ENCODE data around the gene DNAH3. TPM values are rescaled to one million over a fixed set of nuclear protein-coding genes. Genes with fewer than 3 reads are reported as not detected.

DNAH3 gene
- total RNA-seq, 1 experiment from 2014 or later = 4.4 TPM

GRCh38 chr16:20971401-20971800, 179.2 kb downstream of the DNAH3 start:
- Mint-ChIP-seq H3K4me3 (ENCODE audit: unreplicated experiment) (no peak overlapping the region), H3K9me3 (ENCODE audit: unreplicated experiment) (no peaks in the 10 kb centered on the region), H3K36me3 (ENCODE audit: insufficient read depth, unreplicated experiment) (no peaks in the 10 kb centered on the region), H3K4me1 (ENCODE audit: low read depth, unreplicated experiment) (peaks cover 12% of the 10 kb centered on the region), H3K27me3 (ENCODE audit: insufficient read depth, unreplicated experiment) (no peaks in the 10 kb centered on the region), H3K27ac (ENCODE audit: unreplicated experiment) (no peak overlapping the region)
- ChIA-PET CTCF (interaction anchor here (0.7 kb wide), 1 partner anchor 114 kb away, joined by 3 read pairs; no protein-coding TSS in a partner anchor), POLR2A (no interaction called here)
- DNase-seq = no peak
- no TSS peak for BruUV-seq (replicated peaks)
- TF ChIP-seq, protein P1, sequence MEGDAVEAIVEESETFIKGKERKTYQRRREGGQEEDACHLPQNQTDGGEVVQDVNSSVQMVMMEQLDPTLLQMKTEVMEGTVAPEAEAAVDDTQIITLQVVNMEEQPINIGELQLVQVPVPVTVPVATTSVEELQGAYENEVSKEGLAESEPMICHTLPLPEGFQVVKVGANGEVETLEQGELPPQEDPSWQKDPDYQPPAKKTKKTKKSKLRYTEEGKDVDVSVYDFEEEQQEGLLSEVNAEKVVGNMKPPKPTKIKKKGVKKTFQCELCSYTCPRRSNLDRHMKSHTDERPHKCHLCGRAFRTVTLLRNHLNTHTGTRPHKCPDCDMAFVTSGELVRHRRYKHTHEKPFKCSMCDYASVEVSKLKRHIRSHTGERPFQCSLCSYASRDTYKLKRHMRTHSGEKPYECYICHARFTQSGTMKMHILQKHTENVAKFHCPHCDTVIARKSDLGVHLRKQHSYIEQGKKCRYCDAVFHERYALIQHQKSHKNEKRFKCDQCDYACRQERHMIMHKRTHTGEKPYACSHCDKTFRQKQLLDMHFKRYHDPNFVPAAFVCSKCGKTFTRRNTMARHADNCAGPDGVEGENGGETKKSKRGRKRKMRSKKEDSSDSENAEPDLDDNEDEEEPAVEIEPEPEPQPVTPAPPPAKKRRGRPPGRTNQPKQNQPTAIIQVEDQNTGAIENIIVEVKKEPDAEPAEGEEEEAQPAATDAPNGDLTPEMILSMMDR (IDR thresholded peaks at IDR 0.05; ENCODE audit: insufficient read depth in 1 of 2, low read depth in 1 of 2, low read length in 1 of 2, severe bottlenecking in 1 of 2, unreplicated experiment in 1 of 2) = no peak
- Histone ChIP-seq H3K4me1 (no peaks in the 10 kb centered on the region), H3K36me3 (ENCODE audit: control insufficient read depth, insufficient read depth, low read length) (no peaks in the 10 kb centered on the region), H3K27me3 (replicated peaks; ENCODE audit: control insufficient read depth, insufficient read depth, low read length) (no peaks in the 10 kb centered on the region), H3K9me3 (no peaks in the 10 kb centered on the region), H3K4me3 (ENCODE audit: low read depth, low read length) (no peak overlapping the region)
- intact Hi-C loops (cut with micrococcal nuclease; ENCODE audit: unreplicated experiment) = no loop called here

- H3K27ac Mint-ChIP-seq (ENCODE audit: unreplicated experiment) = no peak overlapping the region
- ChIA-PET CTCF (no interaction called here), POLR2A (interaction anchor here (0.5 kb wide), 1 partner anchor 59 kb away, joined by 3 read pairs; no protein-coding TSS in a partner anchor)
- H3K36me3 ChIP-seq (ENCODE audit: control insufficient read depth, insufficient read depth, low read length) = no peaks in the 10 kb centered on the region
- H3K27me3 Mint-ChIP-seq (ENCODE audit: insufficient read depth, unreplicated experiment) = no peaks in the 10 kb centered on the region
- DNase-seq = peak in 1 of 2 experiments; percentile 10
- H3K36me3 Mint-ChIP-seq (ENCODE audit: insufficient read depth, unreplicated experiment) = no peaks in the 10 kb centered on the region
- TF ChIP-seq, protein P1 (IDR thresholded peaks at IDR 0.05; ENCODE audit: insufficient read depth in 1 of 2, low read depth in 1 of 2, low read length in 1 of 2, severe bottlenecking in 1 of 2, unreplicated experiment in 1 of 2) = no peak
- no TSS peak for BruUV-seq (replicated peaks)
- no peaks in the 10 kb centered on the region for H3K4me1 ChIP-seq
- no peak overlapping the region for H3K4me3 ChIP-seq (ENCODE audit: low read depth, low read length)
- H3K9me3 ChIP-seq = no peaks in the 10 kb centered on the region
- intact Hi-C loops (cut with micrococcal nuclease; ENCODE audit: unreplicated experiment) = no loop called here
- H3K4me1 Mint-ChIP-seq (ENCODE audit: low read depth, unreplicated experiment) = peaks cover 12% of the 10 kb centered on the region
- H3K9me3 Mint-ChIP-seq (ENCODE audit: unreplicated experiment) = no peaks in the 10 kb centered on the region
- H3K27me3 ChIP-seq (replicated peaks; ENCODE audit: control insufficient read depth, insufficient read depth, low read length) = no peaks in the 10 kb centered on the region
- no peak overlapping the region for H3K4me3 Mint-ChIP-seq (ENCODE audit: unreplicated experiment)
Observed at GRCh38 chr16:20969386-20969785, 181.3 kb downstream of the DNAH3 start.

GRCh38 chr16:20968765-20969164, 181.9 kb downstream of the DNAH3 start:
- H3K4me3 ChIP-seq (ENCODE audit: low read depth, low read length) = no peak overlapping the region
- H3K27me3 ChIP-seq (replicated peaks; ENCODE audit: control insufficient read depth, insufficient read depth, low read length) = no peaks in the 10 kb centered on the region
- Mint-ChIP-seq H3K9me3 (ENCODE audit: unreplicated experiment) (no peaks in the 10 kb centered on the region), H3K4me1 (ENCODE audit: low read depth, unreplicated experiment) (peaks cover 12% of the 10 kb centered on the region), H3K27ac (ENCODE audit: unreplicated experiment) (no peak overlapping the region), H3K27me3 (ENCODE audit: insufficient read depth, unreplicated experiment) (no peaks in the 10 kb centered on the region), H3K4me3 (ENCODE audit: unreplicated experiment) (no peak overlapping the region), H3K36me3 (ENCODE audit: insufficient read depth, unreplicated experiment) (no peaks in the 10 kb centered on the region)
- no peaks in the 10 kb centered on the region for H3K4me1 ChIP-seq
- BruUV-seq (replicated peaks) = no TSS peak
- DNase-seq = no peak
- intact Hi-C loops (cut with micrococcal nuclease; ENCODE audit: unreplicated experiment) = no loop called here
- TF ChIP-seq, protein P1 (IDR thresholded peaks at IDR 0.05; ENCODE audit: insufficient read depth in 1 of 2, low read depth in 1 of 2, low read length in 1 of 2, severe bottlenecking in 1 of 2, unreplicated experiment in 1 of 2) = no peak
- ChIA-PET POLR2A (interaction anchor here (0.5 kb wide), 1 partner anchor 58 kb away, joined by 3 read pairs; no protein-coding TSS in a partner anchor), CTCF (no interaction called here)
- H3K36me3 ChIP-seq (ENCODE audit: control insufficient read depth, insufficient read depth, low read length) = no peaks in the 10 kb centered on the region
- no peaks in the 10 kb centered on the region for H3K9me3 ChIP-seq

All from Caco-2 (cell line).